HEK293 (cell line): ENCODE results near the gene LONP2.

Source experiments
- KLF16 ChIP-seq: fragments of 450-650 bp; formaldehyde crosslinking; IDR thresholded peaks from 2 replicates; pipeline ENCODE4 v1.5.1; 2017; ENCODE audit warnings: missing biosample characterization, missing genetic modification characterization
- KLF8 ChIP-seq: fragments of 450-650 bp; formaldehyde crosslinking; IDR thresholded peaks from 2 replicates; pipeline ENCODE4 v1.5.1; 2016; ENCODE audit warnings: missing biosample characterization, missing genetic modification characterization
- SETDB1 ChIP-seq: IDR thresholded peaks from one replicate; pipeline ENCODE4 v1.6.1; 2017; ENCODE audit warnings: mild to moderate bottlenecking, low read length, moderate library complexity, mixed read lengths; ENCODE audit not compliant: insufficient read length
- SP3 ChIP-seq: fragments of 450-650 bp; formaldehyde crosslinking; IDR thresholded peaks from 2 replicates; pipeline ENCODE4 v1.5.1; 2016; ENCODE audit warnings: missing biosample characterization, missing genetic modification characterization
- ZNF133 ChIP-seq: fragments of 450-650 bp; formaldehyde crosslinking; IDR thresholded peaks from 2 replicates; pipeline ENCODE4 v1.5.1; 2016; ENCODE audit warnings: missing biosample characterization, missing genetic modification characterization
- ZNF423 ChIP-seq: fragments of 450-650 bp; formaldehyde crosslinking; IDR thresholded peaks from 2 replicates; pipeline ENCODE4 v1.5.1; 2016; ENCODE audit warnings: missing biosample characterization, missing genetic modification characterization
- ZNF629 ChIP-seq: fragments of 450-650 bp; formaldehyde crosslinking; IDR thresholded peaks from 2 replicates; pipeline ENCODE4 v1.5.1; 2017; ENCODE audit warnings: missing biosample characterization, missing genetic modification characterization
- ZNF76 ChIP-seq: fragments of 450-650 bp; formaldehyde crosslinking; IDR thresholded peaks from 2 replicates; pipeline ENCODE4; 2016; ENCODE audit warnings: low read depth, missing biosample characterization, missing genetic modification characterization, borderline replicate concordance
- TF ChIP-seq, protein P1 (sequence below): fragments of 450-650 bp; formaldehyde crosslinking; IDR thresholded peaks from 2 replicates; pipeline ENCODE4 v1.5.1; 2016; ENCODE audit warnings: missing biosample characterization, missing genetic modification characterization

GRCh38 chr16:48321317-48322036 is 77.4 kb downstream of the LONP2 start:
- TF ChIP-seq SP3 (no peak), ZNF133 (tag by site-specific recombination) (no peak), KLF8 (tag by site-specific recombination) (no peak), SETDB1 (no peak), ZNF423 (tag by site-specific recombination) (no peak), ZNF76 (no peak), ZNF629 (no peak), KLF16 (tag by site-specific recombination) (no peak)
- TF ChIP-seq, protein P1, sequence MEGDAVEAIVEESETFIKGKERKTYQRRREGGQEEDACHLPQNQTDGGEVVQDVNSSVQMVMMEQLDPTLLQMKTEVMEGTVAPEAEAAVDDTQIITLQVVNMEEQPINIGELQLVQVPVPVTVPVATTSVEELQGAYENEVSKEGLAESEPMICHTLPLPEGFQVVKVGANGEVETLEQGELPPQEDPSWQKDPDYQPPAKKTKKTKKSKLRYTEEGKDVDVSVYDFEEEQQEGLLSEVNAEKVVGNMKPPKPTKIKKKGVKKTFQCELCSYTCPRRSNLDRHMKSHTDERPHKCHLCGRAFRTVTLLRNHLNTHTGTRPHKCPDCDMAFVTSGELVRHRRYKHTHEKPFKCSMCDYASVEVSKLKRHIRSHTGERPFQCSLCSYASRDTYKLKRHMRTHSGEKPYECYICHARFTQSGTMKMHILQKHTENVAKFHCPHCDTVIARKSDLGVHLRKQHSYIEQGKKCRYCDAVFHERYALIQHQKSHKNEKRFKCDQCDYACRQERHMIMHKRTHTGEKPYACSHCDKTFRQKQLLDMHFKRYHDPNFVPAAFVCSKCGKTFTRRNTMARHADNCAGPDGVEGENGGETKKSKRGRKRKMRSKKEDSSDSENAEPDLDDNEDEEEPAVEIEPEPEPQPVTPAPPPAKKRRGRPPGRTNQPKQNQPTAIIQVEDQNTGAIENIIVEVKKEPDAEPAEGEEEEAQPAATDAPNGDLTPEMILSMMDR = no peak
